HEK293 (cell line): Measurements from ENCODE around the gene UBE2F.

Experiments
- CTCF ChIA-PET: fragments of 350-600 bp; formaldehyde crosslinking; extraction: SDS; loops from one replicate; lab custom pipeline; 2021; ENCODE audit warnings: antibody characterized with exemption; lab: Yijun Ruan, JAX
- POLR2A ChIA-PET: fragments of 300-600 bp; formaldehyde crosslinking; extraction: SDS; loops from one replicate; lab custom pipeline; 2020; ENCODE audit warnings: antibody characterized with exemption, inconsistent platforms; lab: Yijun Ruan, JAX
- H3K27ac ChIP-seq: fragments of 200-500 bp; sonication (Bioruptor generic); 2 replicates; pipeline ENCODE4 v1.5.1; 2014; ENCODE audit warnings: low read depth, low read length, control low read depth, inconsistent platforms; ENCODE audit errors: extremely low read depth
- H3K36me3 ChIP-seq, 2 experiments: fragments of 200-500 bp in 1 of 2; sonication (Bioruptor generic) in 1 of 2; 1 replicate in 1 of 2; 2 replicates in 1 of 2; pipeline ENCODE4 v1.5.1; 2014 to 2017; ENCODE audit warnings: inconsistent platforms in 2 of 2, low read length in 2 of 2; ENCODE audit not compliant: control insufficient read depth in 2 of 2, insufficient read depth in 1 of 2
- H3K4me1 ChIP-seq: fragments of 200-500 bp; sonication (Bioruptor generic); 2 replicates; pipeline ENCODE4 v1.5.1; 2014; ENCODE audit warnings: mild to moderate bottlenecking, low read length, inconsistent platforms; ENCODE audit not compliant: control insufficient read depth, insufficient read depth
- H3K4me3 ChIP-seq: 2 replicates; pipeline ENCODE4 v1.5.1; 2011; ENCODE audit warnings: low read depth, mild to moderate bottlenecking, control low read depth, low read length, moderate library complexity
- H3K9me3 ChIP-seq: fragments of 200-500 bp; sonication (Bioruptor generic); 2 replicates; pipeline ENCODE4 v1.5.1; 2014; ENCODE audit warnings: low read depth, low read length, inconsistent platforms; ENCODE audit not compliant: control insufficient read depth, insufficient read depth
- GLIS2 ChIP-seq: fragments of 450-650 bp; formaldehyde crosslinking; IDR thresholded peaks from 2 replicates; pipeline ENCODE4 v1.5.1; 2016; ENCODE audit warnings: missing biosample characterization, missing genetic modification characterization
- KLF1 ChIP-seq: fragments of 450-650 bp; formaldehyde crosslinking; IDR thresholded peaks from 2 replicates; pipeline ENCODE4 v1.5.1; 2016; ENCODE audit warnings: missing biosample characterization, missing genetic modification characterization
- KLF10 ChIP-seq: fragments of 450-650 bp; IDR thresholded peaks from 2 replicates; pipeline ENCODE4 v1.5.1; 2018; ENCODE audit warnings: missing biosample characterization, mild to moderate bottlenecking, missing genetic modification characterization
- MYNN ChIP-seq: fragments of 450-650 bp; formaldehyde crosslinking; IDR thresholded peaks from 2 replicates; pipeline ENCODE4 v1.5.1; 2016; ENCODE audit warnings: missing biosample characterization, missing genetic modification characterization, borderline replicate concordance
- SCRT1 ChIP-seq: fragments of 450-650 bp; formaldehyde crosslinking; IDR thresholded peaks from 2 replicates; pipeline ENCODE4 v1.5.1; 2016; ENCODE audit warnings: missing biosample characterization, missing genetic modification characterization, borderline replicate concordance
- SP3 ChIP-seq: fragments of 450-650 bp; formaldehyde crosslinking; IDR thresholded peaks from 2 replicates; pipeline ENCODE4 v1.5.1; 2016; ENCODE audit warnings: missing biosample characterization, missing genetic modification characterization
- SP7 ChIP-seq: fragments of 450-650 bp; formaldehyde crosslinking; IDR thresholded peaks from 2 replicates; pipeline ENCODE4 v1.5.1; 2016; ENCODE audit warnings: missing biosample characterization, missing genetic modification characterization
- ZBTB21 ChIP-seq: fragments of 450-650 bp; formaldehyde crosslinking; IDR thresholded peaks from 2 replicates; pipeline ENCODE4 v1.5.1; 2017; ENCODE audit warnings: missing biosample characterization, missing genetic modification characterization
- ZBTB44 ChIP-seq: fragments of 450-650 bp; IDR thresholded peaks from 2 replicates; pipeline ENCODE4 v1.5.1; 2018; ENCODE audit warnings: missing biosample characterization, mild to moderate bottlenecking, missing genetic modification characterization
- ZEB2 ChIP-seq: fragments of 450-650 bp; formaldehyde crosslinking; IDR thresholded peaks from 2 replicates; pipeline ENCODE4 v1.5.1; 2016; ENCODE audit warnings: missing biosample characterization, missing genetic modification characterization
- ZNF140 ChIP-seq: fragments of 450-650 bp; formaldehyde crosslinking; IDR thresholded peaks from 2 replicates; pipeline ENCODE4 v1.5.1; 2016; ENCODE audit warnings: missing biosample characterization, missing genetic modification characterization
- ZNF175 ChIP-seq: fragments of 450-650 bp; formaldehyde crosslinking; IDR thresholded peaks from 2 replicates; pipeline ENCODE4 v1.5.1; 2016; ENCODE audit warnings: missing biosample characterization, missing genetic modification characterization
- ZNF221 ChIP-seq: fragments of 450-650 bp; formaldehyde crosslinking; IDR thresholded peaks from 2 replicates; pipeline ENCODE4 v1.5.1; 2017; ENCODE audit warnings: missing biosample characterization, missing genetic modification characterization, borderline replicate concordance
- ZNF223 ChIP-seq: fragments of 450-650 bp; formaldehyde crosslinking; IDR thresholded peaks from 2 replicates; pipeline ENCODE4 v1.5.1; 2016; ENCODE audit warnings: missing biosample characterization, missing genetic modification characterization
- ZNF23 ChIP-seq: fragments of 450-650 bp; formaldehyde crosslinking; IDR thresholded peaks from 2 replicates; pipeline ENCODE4 v1.5.1; 2016; ENCODE audit warnings: missing biosample characterization, missing genetic modification characterization, borderline replicate concordance
- ZNF341 ChIP-seq: fragments of 450-650 bp; formaldehyde crosslinking; IDR thresholded peaks from 2 replicates; pipeline ENCODE4; 2016; ENCODE audit warnings: low read depth, missing biosample characterization, missing genetic modification characterization
- ZNF37A ChIP-seq: fragments of 450-650 bp; IDR thresholded peaks from 2 replicates; pipeline ENCODE4 v1.5.1; 2018; ENCODE audit warnings: missing biosample characterization, missing genetic modification characterization
- ZNF404 ChIP-seq: fragments of 450-650 bp; formaldehyde crosslinking; IDR thresholded peaks from 2 replicates; pipeline ENCODE4 v1.5.1; 2017; ENCODE audit warnings: missing biosample characterization, missing genetic modification characterization
- ZNF513 ChIP-seq: fragments of 450-650 bp; IDR thresholded peaks from 2 replicates; pipeline ENCODE4 v1.5.1; 2018; ENCODE audit warnings: missing biosample characterization, missing genetic modification characterization
- ZNF544 ChIP-seq: fragments of 450-650 bp; formaldehyde crosslinking; IDR thresholded peaks from 2 replicates; pipeline ENCODE4 v1.5.0; 2017; ENCODE audit warnings: missing biosample characterization, missing genetic modification characterization
- ZNF571 ChIP-seq: fragments of 450-650 bp; formaldehyde crosslinking; IDR thresholded peaks from 2 replicates; pipeline ENCODE4 v1.5.0; 2017; ENCODE audit warnings: missing biosample characterization, missing genetic modification characterization
- ZNF654 ChIP-seq: fragments of 450-650 bp; formaldehyde crosslinking; IDR thresholded peaks from 2 replicates; pipeline ENCODE4 v1.5.1; 2016; ENCODE audit warnings: low read depth, missing biosample characterization, missing genetic modification characterization
- ZNF785 ChIP-seq: fragments of 450-650 bp; formaldehyde crosslinking; IDR thresholded peaks from 2 replicates; pipeline ENCODE4 v1.5.1; 2016; ENCODE audit warnings: missing biosample characterization, missing genetic modification characterization
- ZNF792 ChIP-seq: fragments of 450-650 bp; formaldehyde crosslinking; IDR thresholded peaks from 2 replicates; pipeline ENCODE4 v1.5.1; 2016; ENCODE audit warnings: missing biosample characterization, missing genetic modification characterization
- ZSCAN16 ChIP-seq: fragments of 450-650 bp; formaldehyde crosslinking; IDR thresholded peaks from 2 replicates; pipeline ENCODE4 v1.5.1; 2016; ENCODE audit warnings: missing biosample characterization, missing genetic modification characterization
- TF ChIP-seq, protein P1 (sequence below): fragments of 450-650 bp; formaldehyde crosslinking; IDR thresholded peaks from 2 replicates; pipeline ENCODE4 v1.5.1; 2016; ENCODE audit warnings: missing biosample characterization, missing genetic modification characterization
- TF ChIP-seq, protein P2 (sequence below): fragments of 450-650 bp; formaldehyde crosslinking; IDR thresholded peaks from 2 replicates; pipeline ENCODE4 v1.5.1; 2016; ENCODE audit warnings: missing biosample characterization, missing genetic modification characterization
- TF ChIP-seq, protein P3 (sequence below): fragments of 450-650 bp; formaldehyde crosslinking; IDR thresholded peaks from 2 replicates; pipeline ENCODE4 v1.5.1; 2017; ENCODE audit warnings: missing biosample characterization, missing genetic modification characterization
- TF ChIP-seq, protein P4 (sequence below): fragments of 450-650 bp; formaldehyde crosslinking; IDR thresholded peaks from 2 replicates; pipeline ENCODE4 v1.5.1; 2016; ENCODE audit warnings: missing biosample characterization, missing genetic modification characterization

UBE2F gene

DNA sequence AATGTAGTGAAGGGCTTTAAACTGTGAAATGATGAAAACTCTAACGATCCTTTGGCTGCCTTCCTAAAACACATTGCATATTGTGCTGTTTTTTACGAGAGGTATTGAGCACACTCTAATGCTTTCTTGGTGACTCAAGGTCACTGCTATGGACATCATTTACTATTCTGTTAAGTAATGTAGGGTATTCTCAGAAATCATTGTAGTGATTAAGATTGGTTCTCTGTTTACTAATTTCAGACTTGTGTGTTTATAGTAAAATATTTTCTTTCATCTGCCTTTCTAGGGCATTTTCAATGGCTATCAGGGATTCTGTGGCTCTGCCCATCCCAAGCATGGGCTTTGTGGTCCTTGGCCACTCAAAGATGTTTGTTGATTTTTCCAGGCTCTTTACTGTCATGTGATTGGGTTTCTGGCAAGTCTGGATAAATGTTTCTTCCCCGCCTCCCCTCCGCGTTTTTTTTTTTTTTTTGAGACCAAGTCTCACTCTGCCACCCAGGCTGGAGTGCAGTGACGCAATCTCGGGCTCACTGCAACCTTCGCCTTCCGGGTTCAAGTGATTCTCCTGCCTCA lies 29.3 kb downstream of the UBE2F start:
- no peak overlapping the region for H3K27ac ChIP-seq
- ChIA-PET POLR2A (no interaction called here), CTCF (interaction anchor here (0.6 kb wide), 2 partner anchors 16 to 81 kb away, joined by 3 read pairs; no protein-coding TSS in a partner anchor)
- TF ChIP-seq ZNF37A = no peak
- no peak for TF ChIP-seq SP3 (tag by site-specific recombination)
- no peak for TF ChIP-seq ZNF404 (tag by site-specific recombination)
- TF ChIP-seq SP7 = 0 out of 2 replicates have a peak, but pooled peaks have one; percentile 13
- TF ChIP-seq ZNF23 (tag by site-specific recombination) = no peak
- TF ChIP-seq ZNF341 (tag by site-specific recombination) = no peak
- TF ChIP-seq ZNF175 (tag by site-specific recombination) = no peak
- TF ChIP-seq, protein P1, sequence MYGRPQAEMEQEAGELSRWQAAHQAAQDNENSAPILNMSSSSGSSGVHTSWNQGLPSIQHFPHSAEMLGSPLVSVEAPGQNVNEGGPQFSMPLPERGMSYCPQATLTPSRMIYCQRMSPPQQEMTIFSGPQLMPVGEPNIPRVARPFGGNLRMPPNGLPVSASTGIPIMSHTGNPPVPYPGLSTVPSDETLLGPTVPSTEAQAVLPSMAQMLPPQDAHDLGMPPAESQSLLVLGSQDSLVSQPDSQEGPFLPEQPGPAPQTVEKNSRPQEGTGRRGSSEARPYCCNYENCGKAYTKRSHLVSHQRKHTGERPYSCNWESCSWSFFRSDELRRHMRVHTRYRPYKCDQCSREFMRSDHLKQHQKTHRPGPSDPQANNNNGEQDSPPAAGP (tag by site-specific recombination) = no peak
- TF ChIP-seq, protein P2, sequence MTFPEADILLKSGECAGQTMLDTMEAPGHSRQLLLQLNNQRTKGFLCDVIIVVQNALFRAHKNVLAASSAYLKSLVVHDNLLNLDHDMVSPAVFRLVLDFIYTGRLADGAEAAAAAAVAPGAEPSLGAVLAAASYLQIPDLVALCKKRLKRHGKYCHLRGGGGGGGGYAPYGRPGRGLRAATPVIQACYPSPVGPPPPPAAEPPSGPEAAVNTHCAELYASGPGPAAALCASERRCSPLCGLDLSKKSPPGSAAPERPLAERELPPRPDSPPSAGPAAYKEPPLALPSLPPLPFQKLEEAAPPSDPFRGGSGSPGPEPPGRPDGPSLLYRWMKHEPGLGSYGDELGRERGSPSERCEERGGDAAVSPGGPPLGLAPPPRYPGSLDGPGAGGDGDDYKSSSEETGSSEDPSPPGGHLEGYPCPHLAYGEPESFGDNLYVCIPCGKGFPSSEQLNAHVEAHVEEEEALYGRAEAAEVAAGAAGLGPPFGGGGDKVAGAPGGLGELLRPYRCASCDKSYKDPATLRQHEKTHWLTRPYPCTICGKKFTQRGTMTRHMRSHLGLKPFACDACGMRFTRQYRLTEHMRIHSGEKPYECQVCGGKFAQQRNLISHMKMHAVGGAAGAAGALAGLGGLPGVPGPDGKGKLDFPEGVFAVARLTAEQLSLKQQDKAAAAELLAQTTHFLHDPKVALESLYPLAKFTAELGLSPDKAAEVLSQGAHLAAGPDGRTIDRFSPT = peak; percentile 45; the same call in 1 of the 2 replicates
- no peak for TF ChIP-seq ZEB2 (tag by site-specific recombination)
- TF ChIP-seq, protein P3, sequence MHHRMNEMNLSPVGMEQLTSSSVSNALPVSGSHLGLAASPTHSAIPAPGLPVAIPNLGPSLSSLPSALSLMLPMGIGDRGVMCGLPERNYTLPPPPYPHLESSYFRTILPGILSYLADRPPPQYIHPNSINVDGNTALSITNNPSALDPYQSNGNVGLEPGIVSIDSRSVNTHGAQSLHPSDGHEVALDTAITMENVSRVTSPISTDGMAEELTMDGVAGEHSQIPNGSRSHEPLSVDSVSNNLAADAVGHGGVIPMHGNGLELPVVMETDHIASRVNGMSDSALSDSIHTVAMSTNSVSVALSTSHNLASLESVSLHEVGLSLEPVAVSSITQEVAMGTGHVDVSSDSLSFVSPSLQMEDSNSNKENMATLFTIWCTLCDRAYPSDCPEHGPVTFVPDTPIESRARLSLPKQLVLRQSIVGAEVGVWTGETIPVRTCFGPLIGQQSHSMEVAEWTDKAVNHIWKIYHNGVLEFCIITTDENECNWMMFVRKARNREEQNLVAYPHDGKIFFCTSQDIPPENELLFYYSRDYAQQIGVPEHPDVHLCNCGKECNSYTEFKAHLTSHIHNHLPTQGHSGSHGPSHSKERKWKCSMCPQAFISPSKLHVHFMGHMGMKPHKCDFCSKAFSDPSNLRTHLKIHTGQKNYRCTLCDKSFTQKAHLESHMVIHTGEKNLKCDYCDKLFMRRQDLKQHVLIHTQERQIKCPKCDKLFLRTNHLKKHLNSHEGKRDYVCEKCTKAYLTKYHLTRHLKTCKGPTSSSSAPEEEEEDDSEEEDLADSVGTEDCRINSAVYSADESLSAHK (tag by site-specific recombination) = no peak
- no peak for TF ChIP-seq ZNF654 (tag by site-specific recombination)
- no peak for TF ChIP-seq SCRT1
- TF ChIP-seq GLIS2 = no peak
- TF ChIP-seq ZNF223 (tag by site-specific recombination) = no peak
- TF ChIP-seq ZNF221 (tag by site-specific recombination) = no peak
- TF ChIP-seq ZBTB44 (tag by site-specific recombination) = no peak
- no peak for TF ChIP-seq MYNN (tag by site-specific recombination)
- no peak for TF ChIP-seq KLF10 (tag by site-specific recombination)
- TF ChIP-seq ZNF544 (tag by site-specific recombination) = no peak
- no peak for TF ChIP-seq ZBTB21 (tag by site-specific recombination)
- no peak for TF ChIP-seq ZNF140 (tag by site-specific recombination)
- no peak for TF ChIP-seq ZNF792 (tag by site-specific recombination)
- TF ChIP-seq ZNF571 (tag by site-specific recombination) = no peak
- no peak for TF ChIP-seq ZNF785 (tag by site-specific recombination)
- TF ChIP-seq KLF1 (tag by site-specific recombination) = 0 out of 2 replicates have a peak, but pooled peaks have one; percentile 10
- TF ChIP-seq, protein P4, sequence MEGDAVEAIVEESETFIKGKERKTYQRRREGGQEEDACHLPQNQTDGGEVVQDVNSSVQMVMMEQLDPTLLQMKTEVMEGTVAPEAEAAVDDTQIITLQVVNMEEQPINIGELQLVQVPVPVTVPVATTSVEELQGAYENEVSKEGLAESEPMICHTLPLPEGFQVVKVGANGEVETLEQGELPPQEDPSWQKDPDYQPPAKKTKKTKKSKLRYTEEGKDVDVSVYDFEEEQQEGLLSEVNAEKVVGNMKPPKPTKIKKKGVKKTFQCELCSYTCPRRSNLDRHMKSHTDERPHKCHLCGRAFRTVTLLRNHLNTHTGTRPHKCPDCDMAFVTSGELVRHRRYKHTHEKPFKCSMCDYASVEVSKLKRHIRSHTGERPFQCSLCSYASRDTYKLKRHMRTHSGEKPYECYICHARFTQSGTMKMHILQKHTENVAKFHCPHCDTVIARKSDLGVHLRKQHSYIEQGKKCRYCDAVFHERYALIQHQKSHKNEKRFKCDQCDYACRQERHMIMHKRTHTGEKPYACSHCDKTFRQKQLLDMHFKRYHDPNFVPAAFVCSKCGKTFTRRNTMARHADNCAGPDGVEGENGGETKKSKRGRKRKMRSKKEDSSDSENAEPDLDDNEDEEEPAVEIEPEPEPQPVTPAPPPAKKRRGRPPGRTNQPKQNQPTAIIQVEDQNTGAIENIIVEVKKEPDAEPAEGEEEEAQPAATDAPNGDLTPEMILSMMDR (tag by site-specific recombination) = no peak
- no peak for TF ChIP-seq ZSCAN16 (tag by site-specific recombination)
- no peak for TF ChIP-seq ZNF513 (tag by site-specific recombination)

More for the DNA sequence above, 29.3 kb downstream of the UBE2F start:
- H3K4me1 ChIP-seq = peaks cover 3% of the 10 kb centered on the region
- H3K9me3 ChIP-seq = no peaks in the 10 kb centered on the region
- H3K36me3 ChIP-seq = peaks cover 9 to 14% of the 10 kb centered on the region in 2 experiments
- H3K4me3 ChIP-seq = no peak overlapping the region
